HFF-Myc (cell line): ENCODE results near the gene MUCL1.

Experiments
- DNase-seq: peaks from one replicate; pipeline ENCODE4 v3.0.0-alpha.2; 2011; ENCODE audit warnings: low read depth; ENCODE audit errors: extremely low read depth
- H3K4me3 ChIP-seq: replicated peaks from 2 replicates; pipeline ENCODE4 v1.5.1; 2011; ENCODE audit warnings: low read depth, mild to moderate bottlenecking, control low read depth, low read length
- CTCF ChIP-seq: IDR thresholded peaks from 2 replicates; pipeline ENCODE4 v1.5.1; 2012; ENCODE audit warnings: mild to moderate bottlenecking, low read depth, low read length, control low read depth; ENCODE audit errors: missing control alignments

The MUCL1 gene

GRCh38 chr12:54840244-54840865 lies 14.0 kb upstream of the MUCL1 start:
- no peak for TF ChIP-seq CTCF
- H3K4me3 ChIP-seq, result no peak overlapping the region
- no peak for DNase-seq

- DNase-seq, result no peak
- TF ChIP-seq CTCF, result no peak
- no peak overlapping the region for H3K4me3 ChIP-seq
Measured at GRCh38 chr12:54857406-54857805, 3.1 kb downstream of the MUCL1 start.

DNA sequence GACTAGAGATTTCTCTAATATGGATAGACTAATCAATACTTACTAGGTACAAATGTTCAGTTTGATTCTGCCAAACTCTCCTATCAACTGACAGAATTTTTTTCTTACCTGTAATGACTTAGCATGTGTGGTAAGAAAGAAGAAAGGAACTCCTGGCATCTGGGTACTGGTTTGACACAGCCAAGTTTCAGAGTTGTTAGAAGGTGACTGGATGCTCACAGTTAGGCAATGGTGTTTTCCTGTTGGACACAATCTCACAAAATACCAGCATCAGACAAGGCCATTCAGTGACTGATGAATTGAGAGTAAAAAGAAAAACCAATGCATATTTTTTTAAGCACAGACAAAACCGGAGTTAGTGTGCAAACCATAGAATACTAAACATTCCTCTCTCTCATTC lies 4.2 kb downstream of the MUCL1 start:
- TF ChIP-seq CTCF, result no peak
- no peak overlapping the region for H3K4me3 ChIP-seq

GRCh38 chr12:54859502-54859901 lies 5.2 kb downstream of the MUCL1 start:
- no peak for TF ChIP-seq CTCF
- DNase-seq, result no peak
- H3K4me3 ChIP-seq, result no peak overlapping the region

More for the DNA sequence above, 4.2 kb downstream of the MUCL1 start:
- no peak for DNase-seq

- no peak overlapping the region for H3K4me3 ChIP-seq
- no peak for DNase-seq
- TF ChIP-seq CTCF, result no peak
Measured at GRCh38 chr12:54861927-54862326, 7.6 kb downstream of the MUCL1 start.

DNA sequence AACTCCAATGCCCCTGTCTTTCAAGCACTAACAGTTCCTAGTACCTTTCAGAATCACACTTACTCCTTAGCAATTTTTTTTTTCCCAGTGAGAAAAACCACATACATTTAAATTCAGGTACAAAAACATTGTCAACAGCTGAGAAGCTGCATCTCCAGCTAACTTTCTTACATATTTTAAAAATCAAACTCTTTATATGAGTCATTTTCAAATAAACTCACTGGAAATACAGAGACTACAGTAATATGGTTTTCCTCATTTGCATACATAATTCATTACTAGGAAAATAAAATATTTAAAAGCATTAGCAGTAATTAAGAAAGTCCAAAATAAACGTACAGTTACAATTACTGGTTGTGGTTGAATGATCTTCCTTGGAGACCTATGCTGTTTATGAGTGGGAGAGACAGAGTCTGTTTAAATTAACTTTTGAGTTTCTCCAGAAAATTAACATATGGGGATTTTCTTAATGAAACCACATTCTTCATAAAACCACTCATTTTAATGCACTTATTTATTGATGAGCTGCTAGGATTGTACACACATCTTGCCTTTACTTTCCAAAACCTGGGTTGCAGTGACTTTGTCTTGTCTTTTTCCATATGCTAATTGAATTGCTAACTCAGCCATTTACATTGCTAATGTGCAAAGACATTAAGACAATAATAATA lies 9.8 kb downstream of the MUCL1 start:
- DNase-seq, result no peak
- H3K4me3 ChIP-seq, result no peak overlapping the region
- no peak for TF ChIP-seq CTCF
